IMR-90 (cell line): ENCODE data around the gene CENPP. TPM values are rescaled to one million over a fixed set of nuclear protein-coding genes. Genes with fewer than 3 reads are reported as not detected.

Experiments used
- ATAC-seq: fragments of 200-7000 bp; cut with Tn5 transposase; 2 replicates; pipeline ENCODE4 v1.9.1; 2020; ENCODE audit warnings: low read depth, mild to moderate bottlenecking, moderate library complexity
- BruUV-seq: library from RNA; stranded (reverse); fragments of 400-500 nt; replicated peaks from 2 replicates; lab custom pipeline; 2021; lab: Mats Ljungman, UMichigan
- CTCF ChIA-PET: fragments of 300-600 bp; formaldehyde crosslinking; extraction: SDS; loops from one replicate; lab custom pipeline; 2021; ENCODE audit warnings: antibody characterized with exemption; lab: Yijun Ruan, JAX
- POLR2A ChIA-PET: fragments of 300-600 bp; sonication (Branson Sonifier 250); formaldehyde crosslinking; loops from one replicate; lab custom pipeline; 2022; ENCODE audit warnings: antibody characterized with exemption; ENCODE audit not compliant: unreplicated experiment; lab: Charles Lee
- DNase-seq: peaks from one replicate; pipeline ENCODE4 v3.0.0; 2013
- H2AFZ ChIP-seq: replicated peaks from 2 replicates; pipeline ENCODE3; 2013; ENCODE audit warnings: low read length, mild to moderate bottlenecking; ENCODE audit not compliant: poor library complexity
- H2AK5ac ChIP-seq: 2 replicates; pipeline ENCODE4 v1.6.1; 2013; ENCODE audit warnings: low read depth, low read length, inconsistent platforms
- H2AK9ac ChIP-seq: replicated peaks from 2 replicates; pipeline ENCODE3; 2013; ENCODE audit warnings: mild to moderate bottlenecking, low read depth, low read length, moderate library complexity; ENCODE audit not compliant: poor library complexity
- H2BK120ac ChIP-seq: 2 replicates; pipeline ENCODE4 v1.6.1; 2013; ENCODE audit warnings: low read depth, low read length, inconsistent platforms
- H2BK15ac ChIP-seq: 3 replicates; pipeline ENCODE4 v1.6.1; 2013; ENCODE audit warnings: low read depth, low read length, inconsistent platforms
- H2BK20ac ChIP-seq: 2 replicates; pipeline ENCODE4 v1.6.1; 2013; ENCODE audit warnings: low read depth, mild to moderate bottlenecking, inconsistent platforms, low read length, moderate library complexity
- H2BK5ac ChIP-seq: 2 replicates; pipeline ENCODE4 v1.6.1; 2013; ENCODE audit warnings: mild to moderate bottlenecking, low read depth, low read length, inconsistent platforms; ENCODE audit not compliant: poor library complexity, severe bottlenecking
- H3K14ac ChIP-seq: replicated peaks from 2 replicates; pipeline ENCODE4 v1.6.1; 2013; ENCODE audit warnings: low read depth, low read length, inconsistent platforms
- H3K18ac ChIP-seq: 2 replicates; pipeline ENCODE4 v1.6.1; 2013; ENCODE audit warnings: low read depth, low read length, control low read depth
- H3K23ac ChIP-seq: 2 replicates; pipeline ENCODE4 v1.6.1; 2013; ENCODE audit warnings: low read depth, low read length, inconsistent platforms
- H3K27ac ChIP-seq: 2 replicates; pipeline ENCODE4 v1.5.1; 2013; ENCODE audit warnings: mild to moderate bottlenecking, control low read depth, low read length; ENCODE audit not compliant: insufficient read depth
- H3K27me3 ChIP-seq: 2 replicates; pipeline ENCODE4 v1.6.1; 2013; ENCODE audit warnings: low read length; ENCODE audit not compliant: control insufficient read depth, insufficient read depth
- H3K36me3 ChIP-seq: 2 replicates; pipeline ENCODE4 v1.6.1; 2013; ENCODE audit warnings: low read length, mixed read lengths; ENCODE audit not compliant: control insufficient read depth, insufficient read depth
- H3K4ac ChIP-seq: 2 replicates; pipeline ENCODE4 v1.6.1; 2013; ENCODE audit warnings: low read depth, low read length, inconsistent platforms
- H3K4me1 ChIP-seq: 2 replicates; pipeline ENCODE4 v1.6.1; 2013; ENCODE audit warnings: low read length, mixed read lengths; ENCODE audit not compliant: control insufficient read depth, insufficient read depth
- H3K4me2 ChIP-seq: 2 replicates; pipeline ENCODE4 v1.6.1; 2013; ENCODE audit warnings: low read depth, mild to moderate bottlenecking, control low read depth, low read length, moderate library complexity
- H3K4me3 ChIP-seq: 2 replicates; pipeline ENCODE4 v1.5.1; 2013; ENCODE audit warnings: low read depth, mild to moderate bottlenecking, control low read depth, low read length, moderate library complexity; ENCODE audit not compliant: insufficient read depth
- H3K56ac ChIP-seq: 2 replicates; pipeline ENCODE4 v1.6.1; 2013; ENCODE audit warnings: low read length, inconsistent platforms; ENCODE audit not compliant: insufficient read depth; ENCODE audit errors: extremely low read depth
- H3K79me1 ChIP-seq, 2 experiments: 2 replicates each; pipeline ENCODE4 v1.6.1; 2013; ENCODE audit warnings: low read length in 2 of 2, inconsistent platforms in 1 of 2, low read depth in 1 of 2
- H3K9ac ChIP-seq: 2 replicates; pipeline ENCODE4 v1.6.1; 2013; ENCODE audit warnings: low read depth, low read length, control low read depth
- H3K9me1 ChIP-seq: 2 replicates; pipeline ENCODE4 v1.6.1; 2013; ENCODE audit warnings: low read length, inconsistent platforms; ENCODE audit not compliant: insufficient read depth
- H3K9me3 ChIP-seq: 2 replicates; pipeline ENCODE4 v1.6.1; 2013; ENCODE audit warnings: low read length; ENCODE audit not compliant: control insufficient read depth, insufficient read depth
- H4K20me1 ChIP-seq: 2 replicates; pipeline ENCODE4 v1.6.1; 2013; ENCODE audit warnings: low read length, inconsistent platforms; ENCODE audit not compliant: insufficient read depth
- H4K5ac ChIP-seq: 2 replicates; pipeline ENCODE4 v1.6.1; 2013; ENCODE audit warnings: mild to moderate bottlenecking, low read depth, low read length, control low read depth
- H4K8ac ChIP-seq, 2 experiments: 2 replicates each; pipeline ENCODE4 v1.6.1; 2013; ENCODE audit warnings: low read depth in 2 of 2, low read length in 2 of 2, control low read depth in 1 of 2, inconsistent platforms in 1 of 2
- H4K91ac ChIP-seq: 2 replicates; pipeline ENCODE4 v1.6.1; 2013; ENCODE audit warnings: low read depth, low read length, inconsistent platforms; ENCODE audit not compliant: insufficient read depth
- BHLHE40 ChIP-seq: fragments of 150-350 bp; IDR thresholded peaks from 2 replicates; pipeline ENCODE4 v1.6.1; 2016; ENCODE audit warnings: mild to moderate bottlenecking, low read depth, low read length
- CEBPB ChIP-seq: IDR thresholded peaks from 2 replicates; pipeline ENCODE4 v1.6.1; 2012; ENCODE audit warnings: low read depth, low read length, improper control_type of control experiment
- CHD1 ChIP-seq: IDR thresholded peaks from 2 replicates; pipeline ENCODE4 v1.6.1; 2012; ENCODE audit warnings: low read depth, low read length, improper control_type of control experiment
- ELK1 ChIP-seq: fragments of 150-350 bp; IDR thresholded peaks from 2 replicates; pipeline ENCODE4 v1.6.1; 2016; ENCODE audit warnings: low read depth, mild to moderate bottlenecking, low read length, moderate library complexity, borderline replicate concordance
- MAZ ChIP-seq: IDR thresholded peaks from 2 replicates; pipeline ENCODE4 v1.6.1; 2012; ENCODE audit warnings: low read depth, mild to moderate bottlenecking, low read length, improper control_type of control experiment, moderate library complexity, borderline replicate concordance
- MXI1 ChIP-seq: IDR thresholded peaks from 2 replicates; pipeline ENCODE4 v1.6.1; 2012; ENCODE audit warnings: low read depth, mild to moderate bottlenecking, low read length, moderate library complexity, borderline replicate concordance
- POLR2A ChIP-seq: IDR thresholded peaks from 2 replicates; pipeline ENCODE4 v1.6.1; 2012; ENCODE audit warnings: mild to moderate bottlenecking, low read depth, low read length
- RAD21 ChIP-seq: IDR thresholded peaks from 2 replicates; pipeline ENCODE4 v1.6.1; 2012; ENCODE audit warnings: low read length, improper control_type of control experiment
- RCOR1 ChIP-seq: IDR thresholded peaks from 2 replicates; pipeline ENCODE4 v1.6.1; 2012; ENCODE audit warnings: mild to moderate bottlenecking, low read length, improper control_type of control experiment; ENCODE audit not compliant: insufficient replicate concordance
- RFX5 ChIP-seq: IDR thresholded peaks from 2 replicates; pipeline ENCODE4 v1.8.0; 2012; ENCODE audit warnings: low read depth, mild to moderate bottlenecking, low read length, moderate library complexity
- SMC3 ChIP-seq: fragments of 150-350 bp; IDR thresholded peaks from 2 replicates; pipeline ENCODE4 v1.6.1; 2016; ENCODE audit warnings: low read depth, mild to moderate bottlenecking, antibody characterized with exemption, low read length, moderate library complexity
- WGBS, 2 experiments: methylation state at CpG; one replicate each; pipeline versions ENCODE4 v1.1.5 to v1.1.7; 2013; ENCODE audit warnings: missing lambda C conversion rate in 2 of 2; ENCODE audit not compliant: insufficient read length in 1 of 2; ENCODE audit errors: extremely low coverage in 2 of 2; 5-methylcytosine and 5-hydroxymethylcytosine counted together
- dilution Hi-C: fragments of 300-500 bp; cut with HindIII; formaldehyde crosslinking; loops from one replicate; pipeline ENCODE4 v1.14.3; 2018; ENCODE audit warnings: low sequenced_read_pairs; ENCODE audit not compliant: unreplicated experiment
- in situ Hi-C: fragments of 300-500 bp; cut with MboI; formaldehyde crosslinking; loops from 3 replicates; pipeline ENCODE4 v1.14.3; 2019; ENCODE audit warnings: low sequenced_read_pairs, inconsistent platforms, mixed read lengths
- intact Hi-C: fragments of 100-400 bp; cut with micrococcal nuclease; formaldehyde crosslinking; loops from 2 replicates; pipeline ENCODE4 v1.10.0; 2022
- polyA plus RNA-seq, 3 experiments: library from polyadenylated mRNA; depleted of rRNA; stranded (reverse); fragments of >200 nt; gene quantifications; 2 replicates each; pipeline ENCODE4 v1.2.3, GENCODE V29; 2012; ENCODE audit warnings: low replicate concordance in 1 of 3
- total RNA-seq: library from RNA; depleted of rRNA; stranded (reverse); fragments of >200 nt; gene quantifications from 2 replicates; pipeline ENCODE4 v1.2.3, GENCODE V29; 2012
- TF ChIP-seq, protein P1 (sequence below): conservative IDR thresholded peaks from 2 replicates; pipeline ENCODE4 v1.5.1; 2012; ENCODE audit warnings: mild to moderate bottlenecking, low read depth, low read length, improper control_type of control experiment
- TF ChIP-seq, protein P2 (sequence below): fragments of 150-350 bp; IDR thresholded peaks from 2 replicates; pipeline ENCODE4 v1.6.1; 2017; ENCODE audit warnings: mild to moderate bottlenecking, antibody characterized with exemption, low read length, low read depth

Gene CENPP
- total and polyA plus RNA-seq, 2 of the 4 experiments (the other 2 are of a cell fraction), result 1.4 to 2.0 TPM

DNA sequence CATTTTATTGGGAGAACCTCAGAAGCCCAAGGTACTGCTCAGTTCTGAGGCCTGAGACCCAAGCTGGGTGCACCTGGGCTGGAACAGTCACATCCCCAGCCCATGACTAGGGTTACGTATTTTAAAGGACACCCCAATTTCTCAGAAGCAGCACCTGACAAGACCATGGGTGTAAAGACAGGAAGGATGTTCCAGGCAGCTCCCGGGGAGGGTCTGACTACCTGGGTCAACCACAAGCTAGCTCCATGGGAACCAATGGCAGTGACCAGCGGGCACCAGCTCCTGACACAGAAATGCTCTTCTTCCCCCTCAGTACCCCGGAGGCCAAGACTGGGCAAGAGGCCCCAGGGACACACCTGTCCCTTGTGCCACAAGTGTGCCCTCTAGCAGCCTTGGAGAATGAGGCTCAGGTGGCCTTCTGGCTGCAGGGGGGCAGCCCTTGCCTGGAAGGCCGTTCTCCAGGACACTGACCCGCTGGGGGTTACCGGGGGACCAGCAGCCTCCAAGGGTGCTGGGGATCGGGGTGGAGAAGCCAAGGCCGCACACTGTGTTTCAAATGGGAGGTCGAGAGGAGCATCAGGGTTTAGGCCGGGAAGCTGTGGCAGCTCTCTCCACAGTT lies 291.6 kb downstream of the CENPP start:
- H3K9ac ChIP-seq, result no peak overlapping the region
- peaks cover 39% of the 10 kb centered on the region for H3K36me3 ChIP-seq
- H4K5ac ChIP-seq, result no peak overlapping the region
- H3K27me3 ChIP-seq, result no peaks in the 10 kb centered on the region
- dilution Hi-C loops (no loop called here), intact Hi-C loops (no loop called here), in situ Hi-C loops (no loop called here)
- no peak overlapping the region for H2AFZ ChIP-seq
- 95% methylated on average over 4 of the region's 11 CpGs; no CpG with 5 or more reads in 1 of the 2 experiments for WGBS, 2 experiments
- ATAC-seq (no peak), DNase-seq (no peak)
- no peak overlapping the region for H2BK20ac ChIP-seq
- H2BK120ac ChIP-seq, result no peak overlapping the region
- H3K18ac ChIP-seq, result no peak overlapping the region
- no peak overlapping the region for H3K14ac ChIP-seq
- H4K8ac ChIP-seq, result no peak overlapping the region
- no peak overlapping the region for H3K56ac ChIP-seq
- BruUV-seq, result no TSS peak
- no peak overlapping the region for H4K91ac ChIP-seq
- H2AK9ac ChIP-seq, result no peak overlapping the region
- peaks cover 0 to 13% of the 10 kb centered on the region in 2 experiments; a peak in 2 of 4 replicates for H3K79me1 ChIP-seq
- H3K4ac ChIP-seq, result no peak overlapping the region
- H2BK15ac ChIP-seq, result no peak overlapping the region
- H3K27ac ChIP-seq, result no peak overlapping the region
- peaks cover 33% of the 10 kb centered on the region for H3K9me1 ChIP-seq
- no peaks in the 10 kb centered on the region for H4K20me1 ChIP-seq
- H2AK5ac ChIP-seq, result no peak overlapping the region
- peaks cover 14% of the 10 kb centered on the region; the same call in 1 of the 2 replicates for H3K4me1 ChIP-seq
- no peak overlapping the region for H3K4me2 ChIP-seq
- H3K23ac ChIP-seq, result no peak overlapping the region
- H3K4me3 ChIP-seq, result no peak overlapping the region
- H3K9me3 ChIP-seq, result no peaks in the 10 kb centered on the region
- ChIA-PET CTCF (no interaction called here), POLR2A (no interaction called here)
- no peak overlapping the region for H2BK5ac ChIP-seq
- TF ChIP-seq RAD21 (no peak), MXI1 (no peak), RCOR1 (no peak), MAZ (no peak), BHLHE40 (no peak), POLR2A (no peak), RFX5 (no peak), ELK1 (no peak), CHD1 (no peak), CEBPB (no peak), SMC3 (no peak)
- TF ChIP-seq, protein P1, sequence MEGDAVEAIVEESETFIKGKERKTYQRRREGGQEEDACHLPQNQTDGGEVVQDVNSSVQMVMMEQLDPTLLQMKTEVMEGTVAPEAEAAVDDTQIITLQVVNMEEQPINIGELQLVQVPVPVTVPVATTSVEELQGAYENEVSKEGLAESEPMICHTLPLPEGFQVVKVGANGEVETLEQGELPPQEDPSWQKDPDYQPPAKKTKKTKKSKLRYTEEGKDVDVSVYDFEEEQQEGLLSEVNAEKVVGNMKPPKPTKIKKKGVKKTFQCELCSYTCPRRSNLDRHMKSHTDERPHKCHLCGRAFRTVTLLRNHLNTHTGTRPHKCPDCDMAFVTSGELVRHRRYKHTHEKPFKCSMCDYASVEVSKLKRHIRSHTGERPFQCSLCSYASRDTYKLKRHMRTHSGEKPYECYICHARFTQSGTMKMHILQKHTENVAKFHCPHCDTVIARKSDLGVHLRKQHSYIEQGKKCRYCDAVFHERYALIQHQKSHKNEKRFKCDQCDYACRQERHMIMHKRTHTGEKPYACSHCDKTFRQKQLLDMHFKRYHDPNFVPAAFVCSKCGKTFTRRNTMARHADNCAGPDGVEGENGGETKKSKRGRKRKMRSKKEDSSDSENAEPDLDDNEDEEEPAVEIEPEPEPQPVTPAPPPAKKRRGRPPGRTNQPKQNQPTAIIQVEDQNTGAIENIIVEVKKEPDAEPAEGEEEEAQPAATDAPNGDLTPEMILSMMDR, result no peak
- TF ChIP-seq, protein P2, sequence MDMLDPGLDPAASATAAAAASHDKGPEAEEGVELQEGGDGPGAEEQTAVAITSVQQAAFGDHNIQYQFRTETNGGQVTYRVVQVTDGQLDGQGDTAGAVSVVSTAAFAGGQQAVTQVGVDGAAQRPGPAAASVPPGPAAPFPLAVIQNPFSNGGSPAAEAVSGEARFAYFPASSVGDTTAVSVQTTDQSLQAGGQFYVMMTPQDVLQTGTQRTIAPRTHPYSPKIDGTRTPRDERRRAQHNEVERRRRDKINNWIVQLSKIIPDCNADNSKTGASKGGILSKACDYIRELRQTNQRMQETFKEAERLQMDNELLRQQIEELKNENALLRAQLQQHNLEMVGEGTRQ, result no peak
